HepG2 (cell line): ENCODE measurements around the gene STARD10. TPM values are rescaled to one million over a fixed set of nuclear protein-coding genes. Genes with fewer than 3 reads are reported as not detected.

Experiments
- ATAC-seq: fragments of 200-7000 bp; cut with Tn5 transposase; 3 replicates; pipeline ENCODE4 v1.9.1; 2020; ENCODE audit warnings: mild to moderate bottlenecking, moderate library complexity
- BruUV-seq: library from RNA; stranded (reverse); fragments of 400-500 nt; replicated peaks from 2 replicates; lab custom pipeline; 2021; lab: Mats Ljungman, UMichigan
- CTCF ChIA-PET: fragments of 300-600 bp; formaldehyde crosslinking; extraction: SDS; loops from one replicate; lab custom pipeline; 2021; ENCODE audit warnings: low total read pairs, inconsistent platforms, low intra/inter-chr PET ratio; lab: Yijun Ruan, JAX
- POLR2A ChIA-PET: fragments of 350-600 bp; sonication (Branson Sonifier 250); formaldehyde crosslinking; loops from one replicate; lab custom pipeline; 2020; ENCODE audit warnings: antibody characterized with exemption, inconsistent platforms; lab: Yijun Ruan, JAX
- DNase-seq: peaks from one replicate; pipeline ENCODE4 v3.0.0-alpha.2; 2015; ENCODE audit warnings: low spot score
- FAIRE-seq: peaks from 3 replicates; lab custom pipeline; 2011; peaks lifted over from hg19 to GRCh38; lab: Jason Lieb, UNC
- H2AFZ ChIP-seq: one replicate; pipeline ENCODE4 v1.6.1; 2011; ENCODE audit warnings: low read length, inconsistent platforms
- H3K27ac ChIP-seq: fragments of 300-600 bp; 3 replicates; pipeline ENCODE4 v1.8.0; 2011; ENCODE audit warnings: mixed run types, mild to moderate bottlenecking, mixed read lengths, low read length, inconsistent platforms; ENCODE audit not compliant: insufficient read depth; ENCODE audit errors: extremely low read length
- H3K27me3 ChIP-seq, 2 experiments: fragments of 200-600 bp in 1 of 2; 2 replicates in 1 of 2; 3 replicates in 1 of 2; pipeline versions ENCODE4 v1.6.0 to v1.8.0; 2011; ENCODE audit warnings: low read length in 2 of 2, mild to moderate bottlenecking in 2 of 2, moderate library complexity in 2 of 2, inconsistent platforms in 1 of 2; ENCODE audit not compliant: insufficient read depth in 2 of 2, control insufficient read depth in 1 of 2
- H3K36me3 ChIP-seq, 2 experiments: fragments of 200-600 bp in 1 of 2; replicated peaks in 1 of 2; 2 replicates in 1 of 2; 3 replicates in 1 of 2; pipeline versions ENCODE4 v1.5.1 to v1.8.0; 2011; ENCODE audit warnings: low read length in 2 of 2, inconsistent platforms in 1 of 2; ENCODE audit not compliant: insufficient read depth in 2 of 2, control insufficient read depth in 1 of 2
- H3K4me1 ChIP-seq: 2 replicates; pipeline ENCODE4 v1.5.1; 2012; ENCODE audit warnings: low read length, inconsistent platforms; ENCODE audit not compliant: insufficient read depth
- H3K4me2 ChIP-seq: 2 replicates; pipeline ENCODE4 v1.6.0; 2011; ENCODE audit warnings: low read depth, low read length, inconsistent platforms
- H3K4me3 ChIP-seq, 3 experiments: fragments of 200-600 bp in 1 of 3; sonication (generic), shearing (Covaris generic) in 1 of 3; replicated peaks in 1 of 3; 2 replicates each; pipeline ENCODE4 v1.5.1; 2011 to 2016; ENCODE audit warnings: low read length in 3 of 3, inconsistent platforms in 2 of 3, low read depth in 2 of 3, mild to moderate bottlenecking in 2 of 3, control low read depth in 1 of 3, mixed read lengths in 1 of 3; ENCODE audit not compliant: insufficient read depth in 1 of 3
- H3K79me2 ChIP-seq: one replicate; pipeline ENCODE4 v1.6.1; 2011; ENCODE audit warnings: low read length, inconsistent platforms; ENCODE audit not compliant: insufficient read depth
- H3K9ac ChIP-seq: 2 replicates; pipeline ENCODE4 v1.6.0; 2011; ENCODE audit warnings: mild to moderate bottlenecking, low read depth, low read length, inconsistent platforms; ENCODE audit not compliant: insufficient read depth
- H3K9me3 ChIP-seq: 2 replicates; pipeline ENCODE4 v1.5.1; 2012; ENCODE audit warnings: mild to moderate bottlenecking, low read length
- H4K20me1 ChIP-seq: 2 replicates; pipeline ENCODE4 v1.6.0; 2011; ENCODE audit warnings: inconsistent platforms, mild to moderate bottlenecking, low read length, moderate library complexity; ENCODE audit not compliant: insufficient read depth
- BORCS8-MEF2B ChIP-seq: sonication (generic); formaldehyde crosslinking; IDR thresholded peaks from 2 replicates; pipeline ENCODE4 v1.8.0; 2022; ENCODE audit warnings: mild to moderate bottlenecking, missing genetic modification reagents
- CEBPZ ChIP-seq: IDR thresholded peaks from 2 replicates; pipeline ENCODE4 v1.6.1; 2012; ENCODE audit warnings: low read length, improper control_type of control experiment
- GATAD1 ChIP-seq: IDR thresholded peaks from 2 replicates; pipeline ENCODE4 v1.6.1; 2016; ENCODE audit warnings: missing genetic modification reagents, missing compliant biosample characterization
- IKZF4 ChIP-seq: sonication (generic); formaldehyde crosslinking; IDR thresholded peaks from 2 replicates; pipeline ENCODE4 v1.5.1; 2020; ENCODE audit warnings: borderline replicate concordance, mild to moderate bottlenecking, low read depth, missing genetic modification reagents; ENCODE audit errors: not compliant biosample characterization
- MAZ ChIP-seq, 2 experiments: sonication (generic) in 1 of 2; formaldehyde crosslinking in 1 of 2; IDR thresholded peaks; 2 replicates each; pipeline versions ENCODE4 v1.5.0 to v1.6.1; 2012 to 2020; ENCODE audit warnings: low read depth in 2 of 2, mild to moderate bottlenecking in 2 of 2, borderline replicate concordance in 1 of 2, improper control_type of control experiment in 1 of 2, low read length in 1 of 2, missing genetic modification reagents in 1 of 2, moderate library complexity in 1 of 2
- MBNL3 ChIP-seq: fragments of 250-450 bp; sonication (Bioruptor Pico); conservative IDR thresholded peaks from 2 replicates; pipeline ENCODE4 v1.8.0; 2022; ENCODE audit warnings: mild to moderate bottlenecking, inconsistent platforms
- SALL1 ChIP-seq: sonication (generic); formaldehyde crosslinking; IDR thresholded peaks from 2 replicates; pipeline ENCODE4 v1.8.0; 2022; ENCODE audit warnings: mild to moderate bottlenecking, missing genetic modification reagents
- SAP130 ChIP-seq: IDR thresholded peaks from 2 replicates; pipeline ENCODE4 v1.6.1; 2016; ENCODE audit warnings: low read depth
- SNRNP70 ChIP-seq: fragments of 200-400 bp; formaldehyde crosslinking; IDR thresholded peaks from 2 replicates; pipeline ENCODE4 v1.6.1; 2017; ENCODE audit warnings: mild to moderate bottlenecking, low read depth, low read length, moderate library complexity
- XRCC5 ChIP-seq: fragments of 200-400 bp; formaldehyde crosslinking; optimal IDR thresholded peaks from 2 replicates; pipeline ENCODE3; 2017; ENCODE audit warnings: mild to moderate bottlenecking, low read length
- ZMAT5 ChIP-seq: sonication (generic); formaldehyde crosslinking; IDR thresholded peaks from 2 replicates; pipeline ENCODE4 v1.5.0; 2020; ENCODE audit warnings: mild to moderate bottlenecking, low read depth, missing genetic modification reagents, borderline replicate concordance
- ZNF619 ChIP-seq: sonication (generic); formaldehyde crosslinking; IDR thresholded peaks from 2 replicates; pipeline ENCODE4 v1.4.0; 2020; ENCODE audit warnings: mild to moderate bottlenecking, missing genetic modification reagents
- ZNF687 ChIP-seq: sonication (generic); formaldehyde crosslinking; IDR thresholded peaks from 2 replicates; pipeline ENCODE4 v1.5.1; 2020; ENCODE audit warnings: mild to moderate bottlenecking, missing genetic modification reagents, moderate library complexity
- ZNF878 ChIP-seq: sonication (generic); formaldehyde crosslinking; IDR thresholded peaks from 2 replicates; pipeline ENCODE4 v1.8.1; 2023; ENCODE audit warnings: mild to moderate bottlenecking, missing genetic modification reagents, moderate library complexity
- WGBS: methylation state at CpG from one replicate; pipeline ENCODE4 v1.1.6; 2017; ENCODE audit warnings: low lambda C conversion rate; 5-methylcytosine and 5-hydroxymethylcytosine counted together
- in situ Hi-C: cut with HindIII; loops from 2 replicates; pipeline ENCODE4 v1.10.0; 2017; ENCODE audit warnings: low pct_unique_long_range_greater_than_20kb; ENCODE audit not compliant: extremely low pct_ligation_motif_present
- intact Hi-C: fragments of 100-400 bp; cut with micrococcal nuclease; formaldehyde crosslinking; loops from one replicate; pipeline ENCODE4 v1.10.0; 2022; ENCODE audit not compliant: unreplicated experiment
- polyA plus RNA-seq, 8 experiments: library from polyadenylated mRNA; depleted of rRNA in 3 of 8; stranded (reverse) in 7 of 8; unstranded in 1 of 8; fragments of >200 nt; fragmentation: Illumina TruSeq in 4 of 8; extraction: Trizol in 4 of 8; gene quantifications; 2 replicates each; pipeline versions ENCODE4 v1.2.1 to v1.2.3, GENCODE V29; 2011 to 2016; ENCODE audit warnings: low read depth in 4 of 8, missing spikeins in 1 of 8, mixed read lengths in 1 of 8; ENCODE audit not compliant: insufficient read depth in 1 of 8
- total RNA-seq, 5 experiments: library from RNA; depleted of rRNA; stranded (reverse); fragments of >200 nt; fragmentation: Illumina TruSeq; extraction: Trizol; gene quantifications; 2 replicates each; pipeline ENCODE4 v1.2.3, GENCODE V29; 2016; ENCODE audit warnings: low read depth in 1 of 5

The STARD10 gene
- total and polyA plus RNA-seq, 2 of the 13 experiments (the other 11 are each of a cell fraction or from before 2014, with no cell fraction given): 260 to 341 TPM

- peak overlapping the region; percentile 58 for H3K4me2 ChIP-seq
- H3K27ac ChIP-seq: peak overlapping the region; percentile 38
- in situ Hi-C loops (no loop called here), intact Hi-C loops (no loop called here)
- no peak overlapping the region for H2AFZ ChIP-seq
- no peaks in the 10 kb centered on the region for H3K27me3 ChIP-seq
- no peaks in the 10 kb centered on the region for H3K79me2 ChIP-seq
- ChIA-PET CTCF (interaction anchor here (0.8 kb wide), 1 partner anchor 97 kb away, joined by 4 read pairs; no protein-coding TSS in a partner anchor), POLR2A (no interaction called here)
- WGBS: 88% methylated on average over 40 of the region's 82 CpGs
- ATAC-seq (peak; percentile 55), DNase-seq (peak; percentile 54), FAIRE-seq (no peak)
- H3K9me3 ChIP-seq: no peaks in the 10 kb centered on the region
- peak overlapping the region; percentile 54; the same call in 1 of the 2 replicates for H3K9ac ChIP-seq
- peak overlapping the region in 2 of 3 experiments; percentile 21 to 50; a peak in 3 of 6 replicates for H3K4me3 ChIP-seq
- peaks cover 0 to 2% of the 10 kb centered on the region in 2 experiments; a peak in 2 of 5 replicates for H3K36me3 ChIP-seq
- no peaks in the 10 kb centered on the region for H4K20me1 ChIP-seq
- H3K4me1 ChIP-seq: peaks cover 14% of the 10 kb centered on the region
- no TSS peak for BruUV-seq
- TF ChIP-seq ZNF619 (CRISPR knock-in tag) (no peak), BORCS8-MEF2B (CRISPR knock-in tag) (no peak), CEBPZ (no peak), SNRNP70 (peak; percentile 94), ZNF687 (peak; percentile 93), ZNF878 (CRISPR knock-in tag) (no peak), ZMAT5 (CRISPR knock-in tag) (no peak), SALL1 (CRISPR knock-in tag) (peak; percentile 49; the same call in 1 of the 2 replicates), IKZF4 (CRISPR knock-in tag) (no peak), XRCC5 (no peak), MAZ (IDR thresholded peaks at IDR 0.05; ENCODE audit: borderline replicate concordance, low read depth, low read length) (0 out of 2 replicates have a peak, but pooled peaks have one; percentile 35), MAZ (CRISPR knock-in tag; IDR thresholded peaks at IDR 0.05; ENCODE audit: low read depth) (peak; percentile 44; the same call in 1 of the 2 replicates), MBNL3 (CRISPR knock-in tag) (no peak), SAP130 (CRISPR knock-in tag) (peak; percentile 27; the same call in 1 of the 2 replicates), GATAD1 (CRISPR knock-in tag) (0 out of 2 replicates have a peak, but pooled peaks have one; percentile 11)
These were observed 28.3 kb upstream of the STARD10 start for GRCh38 chr11:72821920-72822799.
